ENCODE results near the gene POLA2.
"Not testable (repeated sequence)": the region's sequence is repeated elsewhere in the genome, so short reads cannot be mapped to it uniquely, and the experiment has no call there.

Gene POLA2

GRCh38 chr11:65242389-65242788 lies 19.4 kb upstream of the POLA2 start:
- DNase-seq = peak in 1 of 3 experiments; percentile 93

GRCh38 chr11:65243797-65244196 lies 18.0 kb upstream of the POLA2 start:
- DNase-seq = peak in 1 of 3 experiments; percentile 17

GRCh38 chr11:65245046-65245445 lies 16.7 kb upstream of the POLA2 start:
- DNase-seq = not testable (repeated sequence)

GRCh38 chr11:65246506-65246905 lies 15.3 kb upstream of the POLA2 start:
- DNase-seq = no peak

GRCh38 chr11:65248184-65248710 lies 13.5 kb upstream of the POLA2 start:
- not testable (repeated sequence) for DNase-seq

- no peak for DNase-seq
Observed at GRCh38 chr11:65251476-65251875, 10.3 kb upstream of the POLA2 start.

- DNase-seq = no peak
Observed at GRCh38 chr11:65254724-65255123, 7.0 kb upstream of the POLA2 start.

- no peak for DNase-seq
Observed at GRCh38 chr11:65258988-65259387, 2.8 kb upstream of the POLA2 start.

- no peak for DNase-seq
Observed at GRCh38 chr11:65260302-65260701, 1.5 kb upstream of the POLA2 start.

- DNase-seq = no peak
Observed at GRCh38 chr11:65260756-65261590, 789 bp upstream of the POLA2 start.

GRCh38 chr11:65262381-65262680 lies 569 bp downstream of the POLA2 start:
- peak in 1 of 3 experiments; percentile 52 for DNase-seq

GRCh38 chr11:65262776-65263175 lies 1.0 kb downstream of the POLA2 start:
- peak in 2 of 3 experiments; percentile 18 to 51 for DNase-seq

GRCh38 chr11:65264747-65265146 lies 3.0 kb downstream of the POLA2 start:
- not testable (repeated sequence) for DNase-seq

- DNase-seq = no peak
Observed at GRCh38 chr11:65266210-65266609, 4.4 kb downstream of the POLA2 start.

- DNase-seq = peak in 2 of 3 experiments; percentile 15 to 66
Observed at GRCh38 chr11:65274735-65275682, 13.2 kb downstream of the POLA2 start.

- no peak for DNase-seq
Observed at GRCh38 chr11:65275906-65276305, 14.1 kb downstream of the POLA2 start.

GRCh38 chr11:65277631-65278277 lies 16.0 kb downstream of the POLA2 start:
- DNase-seq = peak in 2 of 3 experiments; percentile 38 to 73

GRCh38 chr11:65278356-65278755 lies 16.6 kb downstream of the POLA2 start:
- no peak for DNase-seq

GRCh38 chr11:65279279-65279678 lies 17.5 kb downstream of the POLA2 start:
- no peak for DNase-seq

- no peak for DNase-seq
Observed at GRCh38 chr11:65279741-65280440, 18.1 kb downstream of the POLA2 start.

GRCh38 chr11:65280646-65281045 lies 18.9 kb downstream of the POLA2 start:
- DNase-seq = no peak

- no peak for DNase-seq
Observed at GRCh38 chr11:65286686-65287085, 24.9 kb downstream of the POLA2 start.
